HepG2 (cell line): ENCODE measurements around the gene NMNAT3.

Experiments used
- ELF4 ChIP-seq: sonication (generic); formaldehyde crosslinking; IDR thresholded peaks from 2 replicates; pipeline ENCODE4 v1.5.0; 2020; ENCODE audit warnings: missing genetic modification reagents, mild to moderate bottlenecking, moderate library complexity, borderline replicate concordance
- HNRNPLL ChIP-seq: fragments of 200-400 bp; formaldehyde crosslinking; IDR thresholded peaks from 2 replicates; pipeline ENCODE4 v1.6.1; 2017; ENCODE audit warnings: mild to moderate bottlenecking, low read depth, low read length; ENCODE audit not compliant: poor library complexity, severe bottlenecking
- NPAS2 ChIP-seq: sonication (generic); formaldehyde crosslinking; IDR thresholded peaks from 2 replicates; pipeline ENCODE4 v1.8.0; 2022; ENCODE audit warnings: mild to moderate bottlenecking, missing genetic modification reagents, borderline replicate concordance
- ONECUT2 ChIP-seq: sonication (generic); formaldehyde crosslinking; IDR thresholded peaks from 2 replicates; pipeline ENCODE4 v1.4.0; 2020; ENCODE audit warnings: missing genetic modification reagents
- SETDB1 ChIP-seq: sonication (generic); formaldehyde crosslinking; IDR thresholded peaks from 2 replicates; pipeline ENCODE4 v1.5.1; 2020; ENCODE audit warnings: missing genetic modification reagents, mild to moderate bottlenecking, borderline replicate concordance
- ZBTB7B ChIP-seq: sonication (generic); formaldehyde crosslinking; IDR thresholded peaks from 2 replicates; pipeline ENCODE4 v1.4.0; 2020; ENCODE audit warnings: missing genetic modification reagents
- ZNF296 ChIP-seq: sonication (generic); formaldehyde crosslinking; conservative IDR thresholded peaks from 2 replicates; pipeline ENCODE4 v1.5.0; 2020; ENCODE audit warnings: mild to moderate bottlenecking, missing genetic modification reagents
- TF ChIP-seq, protein P1 (sequence below): sonication (generic); formaldehyde crosslinking; IDR thresholded peaks from 2 replicates; pipeline ENCODE4 v1.5.0; 2020; ENCODE audit warnings: mild to moderate bottlenecking, missing genetic modification reagents, moderate library complexity
- TF ChIP-seq, protein P2 (sequence below): sonication (generic); formaldehyde crosslinking; IDR thresholded peaks from 2 replicates; pipeline ENCODE4 v1.4.0; 2020; ENCODE audit warnings: mild to moderate bottlenecking, missing genetic modification reagents, borderline replicate concordance

DNA sequence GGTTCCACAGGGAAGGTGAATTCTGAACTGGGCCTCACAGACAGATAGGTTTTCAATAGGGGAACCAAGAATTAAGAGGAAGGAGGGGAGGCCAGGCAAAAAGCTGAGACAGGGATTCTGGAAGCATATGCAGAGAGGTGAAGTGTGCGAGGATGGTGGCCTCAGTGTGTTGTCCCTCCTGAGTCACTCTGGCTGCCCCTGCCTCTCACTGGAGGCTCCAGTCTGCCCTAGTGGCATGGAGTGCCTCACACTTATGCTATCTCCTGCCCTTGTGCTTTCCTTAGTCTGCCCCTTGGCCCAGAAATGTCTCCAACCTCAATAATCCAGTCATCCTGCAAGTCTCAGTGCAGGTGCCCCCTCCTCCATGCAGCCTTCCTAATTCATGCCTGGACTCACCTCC is 106.1 kb downstream of the NMNAT3 start:
- TF ChIP-seq ZNF296 (CRISPR knock-in tag) = no peak
- TF ChIP-seq ELF4 = no peak
- no peak for TF ChIP-seq NPAS2
- no peak for TF ChIP-seq SETDB1 (CRISPR knock-in tag)
- TF ChIP-seq, protein P1, sequence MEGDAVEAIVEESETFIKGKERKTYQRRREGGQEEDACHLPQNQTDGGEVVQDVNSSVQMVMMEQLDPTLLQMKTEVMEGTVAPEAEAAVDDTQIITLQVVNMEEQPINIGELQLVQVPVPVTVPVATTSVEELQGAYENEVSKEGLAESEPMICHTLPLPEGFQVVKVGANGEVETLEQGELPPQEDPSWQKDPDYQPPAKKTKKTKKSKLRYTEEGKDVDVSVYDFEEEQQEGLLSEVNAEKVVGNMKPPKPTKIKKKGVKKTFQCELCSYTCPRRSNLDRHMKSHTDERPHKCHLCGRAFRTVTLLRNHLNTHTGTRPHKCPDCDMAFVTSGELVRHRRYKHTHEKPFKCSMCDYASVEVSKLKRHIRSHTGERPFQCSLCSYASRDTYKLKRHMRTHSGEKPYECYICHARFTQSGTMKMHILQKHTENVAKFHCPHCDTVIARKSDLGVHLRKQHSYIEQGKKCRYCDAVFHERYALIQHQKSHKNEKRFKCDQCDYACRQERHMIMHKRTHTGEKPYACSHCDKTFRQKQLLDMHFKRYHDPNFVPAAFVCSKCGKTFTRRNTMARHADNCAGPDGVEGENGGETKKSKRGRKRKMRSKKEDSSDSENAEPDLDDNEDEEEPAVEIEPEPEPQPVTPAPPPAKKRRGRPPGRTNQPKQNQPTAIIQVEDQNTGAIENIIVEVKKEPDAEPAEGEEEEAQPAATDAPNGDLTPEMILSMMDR (CRISPR knock-in tag) = no peak
- no peak for TF ChIP-seq ONECUT2 (CRISPR knock-in tag)
- TF ChIP-seq, protein P2, sequence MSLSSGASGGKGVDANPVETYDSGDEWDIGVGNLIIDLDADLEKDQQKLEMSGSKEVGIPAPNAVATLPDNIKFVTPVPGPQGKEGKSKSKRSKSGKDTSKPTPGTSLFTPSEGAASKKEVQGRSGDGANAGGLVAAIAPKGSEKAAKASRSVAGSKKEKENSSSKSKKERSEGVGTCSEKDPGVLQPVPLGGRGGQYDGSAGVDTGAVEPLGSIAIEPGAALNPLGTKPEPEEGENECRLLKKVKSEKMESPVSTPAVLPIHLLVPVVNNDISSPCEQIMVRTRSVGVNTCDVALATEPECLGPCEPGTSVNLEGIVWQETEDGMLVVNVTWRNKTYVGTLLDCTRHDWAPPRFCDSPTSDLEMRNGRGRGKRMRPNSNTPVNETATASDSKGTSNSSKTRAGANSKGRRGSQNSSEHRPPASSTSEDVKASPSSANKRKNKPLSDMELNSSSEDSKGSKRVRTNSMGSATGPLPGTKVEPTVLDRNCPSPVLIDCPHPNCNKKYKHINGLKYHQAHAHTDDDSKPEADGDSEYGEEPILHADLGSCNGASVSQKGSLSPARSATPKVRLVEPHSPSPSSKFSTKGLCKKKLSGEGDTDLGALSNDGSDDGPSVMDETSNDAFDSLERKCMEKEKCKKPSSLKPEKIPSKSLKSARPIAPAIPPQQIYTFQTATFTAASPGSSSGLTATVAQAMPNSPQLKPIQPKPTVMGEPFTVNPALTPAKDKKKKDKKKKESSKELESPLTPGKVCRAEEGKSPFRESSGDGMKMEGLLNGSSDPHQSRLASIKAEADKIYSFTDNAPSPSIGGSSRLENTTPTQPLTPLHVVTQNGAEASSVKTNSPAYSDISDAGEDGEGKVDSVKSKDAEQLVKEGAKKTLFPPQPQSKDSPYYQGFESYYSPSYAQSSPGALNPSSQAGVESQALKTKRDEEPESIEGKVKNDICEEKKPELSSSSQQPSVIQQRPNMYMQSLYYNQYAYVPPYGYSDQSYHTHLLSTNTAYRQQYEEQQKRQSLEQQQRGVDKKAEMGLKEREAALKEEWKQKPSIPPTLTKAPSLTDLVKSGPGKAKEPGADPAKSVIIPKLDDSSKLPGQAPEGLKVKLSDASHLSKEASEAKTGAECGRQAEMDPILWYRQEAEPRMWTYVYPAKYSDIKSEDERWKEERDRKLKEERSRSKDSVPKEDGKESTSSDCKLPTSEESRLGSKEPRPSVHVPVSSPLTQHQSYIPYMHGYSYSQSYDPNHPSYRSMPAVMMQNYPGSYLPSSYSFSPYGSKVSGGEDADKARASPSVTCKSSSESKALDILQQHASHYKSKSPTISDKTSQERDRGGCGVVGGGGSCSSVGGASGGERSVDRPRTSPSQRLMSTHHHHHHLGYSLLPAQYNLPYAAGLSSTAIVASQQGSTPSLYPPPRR = no peak
- no peak for TF ChIP-seq HNRNPLL
- no peak for TF ChIP-seq ZBTB7B (CRISPR knock-in tag)
